PFSK-1 (cell line): ENCODE results near the gene RTEL1.

Experiments used
- FOXP2 ChIP-seq: optimal IDR thresholded peaks from 2 replicates; pipeline ENCODE3; 2011; ENCODE audit warnings: borderline replicate concordance, control low read depth, inconsistent platforms; ENCODE audit not compliant: insufficient read depth; ENCODE audit errors: extremely low read length, extremely low read depth
- POLR2AphosphoS5 ChIP-seq: IDR thresholded peaks from 2 replicates; pipeline ENCODE4 v1.6.1; 2012; ENCODE audit warnings: low read depth, mild to moderate bottlenecking, control low read depth, low read length, moderate library complexity
- REST ChIP-seq, 2 experiments: IDR thresholded peaks; 2 replicates each; pipeline versions ENCODE4 v1.6.1 to v1.8.0; 2011 to 2012; ENCODE audit warnings: low read depth in 2 of 2, low read length in 2 of 2, control low read depth in 1 of 2, inconsistent platforms in 1 of 2, mild to moderate bottlenecking in 1 of 2, moderate library complexity in 1 of 2; ENCODE audit not compliant: insufficient read depth in 1 of 2
- SIN3A ChIP-seq: IDR thresholded peaks from 2 replicates; pipeline ENCODE4 v1.6.1; 2012; ENCODE audit warnings: mild to moderate bottlenecking, low read length, moderate library complexity, borderline replicate concordance; ENCODE audit not compliant: insufficient read depth
- TAF1 ChIP-seq: IDR thresholded peaks from 2 replicates; pipeline ENCODE4 v1.6.1; 2012; ENCODE audit warnings: low read length, control low read depth, borderline replicate concordance; ENCODE audit not compliant: insufficient read depth

The RTEL1 gene

GRCh38 chr20:63700199-63701050 lies 42.3 kb downstream of the RTEL1 start:
- TF ChIP-seq SIN3A (no peak), REST (IDR thresholded peaks at IDR 0.05; ENCODE audit: insufficient read depth in 1 of 2, low read depth in 2 of 2, low read length in 2 of 2) (no peak), TAF1 (no peak), POLR2AphosphoS5 (no peak; the same call in 1 of the 2 replicates), FOXP2 (no peak)

- no peak for TF ChIP-seq REST (IDR thresholded peaks at IDR 0.05; ENCODE audit: insufficient read depth in 1 of 2, low read depth in 2 of 2, low read length in 2 of 2)
- no peak for TF ChIP-seq FOXP2
- TF ChIP-seq TAF1: no peak
- no peak for TF ChIP-seq SIN3A
- no peak for TF ChIP-seq POLR2AphosphoS5
Observed at GRCh38 chr20:63701051-63701328, 42.9 kb downstream of the RTEL1 start.

GRCh38 chr20:63701329-63702035 lies 43.4 kb downstream of the RTEL1 start:
- TF ChIP-seq TAF1: no peak
- TF ChIP-seq POLR2AphosphoS5: peak; percentile 55; the same call in 1 of the 2 replicates

- TF ChIP-seq TAF1: no peak
- no peak for TF ChIP-seq REST (IDR thresholded peaks at IDR 0.05; ENCODE audit: insufficient read depth in 1 of 2, low read depth in 2 of 2, low read length in 2 of 2)
- no peak for TF ChIP-seq FOXP2
- TF ChIP-seq POLR2AphosphoS5: no peak; the same call in 1 of the 2 replicates
- no peak for TF ChIP-seq SIN3A
Observed at GRCh38 chr20:63702036-63702665, 44.0 kb downstream of the RTEL1 start.

GRCh38 chr20:63702751-63703470 lies 44.8 kb downstream of the RTEL1 start:
- TF ChIP-seq REST (IDR thresholded peaks at IDR 0.05; ENCODE audit: insufficient read depth in 1 of 2, low read depth in 2 of 2, low read length in 2 of 2): no peak
- TF ChIP-seq POLR2AphosphoS5: no peak
- TF ChIP-seq TAF1: no peak
- no peak for TF ChIP-seq FOXP2
- no peak for TF ChIP-seq SIN3A
